Activated CD4-positive, alpha-beta memory T cell treated with anti-CD3 and anti-CD28 coated beads, Interleukin-2, amount 10 ng/mL, durations not matched to agents 7 days and 5 days (primary cell): Measurements from ENCODE around the gene TAOK1. TPM values are rescaled to one million over a fixed set of nuclear protein-coding genes. Genes with fewer than 3 reads are reported as not detected.

Experiments used
- CTCF ChIA-PET: fragments of 350-600 bp; sonication (Branson Sonifier 250); formaldehyde crosslinking; loops from one replicate; lab custom pipeline; 2021; ENCODE audit warnings: antibody characterized with exemption, inconsistent platforms; lab: Charles Lee
- POLR2A ChIA-PET: fragments of 350-600 bp; sonication (Branson Sonifier 250); formaldehyde crosslinking; loops from one replicate; lab custom pipeline; 2021; ENCODE audit warnings: antibody characterized with exemption; lab: Charles Lee
- DNase-seq: peaks from one replicate; pipeline ENCODE4 v3.0.0-alpha.2; 2020
- H3K27ac Mint-ChIP-seq: one replicate; pipeline ENCODE4 v1.8.0; 2021; ENCODE audit warnings: mild to moderate bottlenecking, mixed read lengths
- H3K27me3 Mint-ChIP-seq: one replicate; pipeline ENCODE4 v1.8.0; 2021; ENCODE audit warnings: mixed read lengths
- H3K36me3 Mint-ChIP-seq: one replicate; pipeline ENCODE4 v1.8.0; 2021; ENCODE audit warnings: low read depth, mixed read lengths
- H3K4me1 Mint-ChIP-seq: one replicate; pipeline ENCODE4 v1.8.0; 2021; ENCODE audit warnings: mixed read lengths
- H3K4me3 Mint-ChIP-seq: one replicate; pipeline ENCODE4 v1.8.0; 2021; ENCODE audit warnings: mild to moderate bottlenecking, mixed read lengths
- H3K9me3 Mint-ChIP-seq: one replicate; pipeline ENCODE4 v1.8.0; 2021; ENCODE audit warnings: mixed read lengths
- total RNA-seq, 2 experiments: library from RNA; stranded (reverse); gene quantifications; one replicate each; pipeline ENCODE4 v1.2.3, GENCODE V29; 2021

Gene TAOK1
- total RNA-seq, 2 experiments from 2014 or later, result 50.0 to 51.0 TPM

DNA sequence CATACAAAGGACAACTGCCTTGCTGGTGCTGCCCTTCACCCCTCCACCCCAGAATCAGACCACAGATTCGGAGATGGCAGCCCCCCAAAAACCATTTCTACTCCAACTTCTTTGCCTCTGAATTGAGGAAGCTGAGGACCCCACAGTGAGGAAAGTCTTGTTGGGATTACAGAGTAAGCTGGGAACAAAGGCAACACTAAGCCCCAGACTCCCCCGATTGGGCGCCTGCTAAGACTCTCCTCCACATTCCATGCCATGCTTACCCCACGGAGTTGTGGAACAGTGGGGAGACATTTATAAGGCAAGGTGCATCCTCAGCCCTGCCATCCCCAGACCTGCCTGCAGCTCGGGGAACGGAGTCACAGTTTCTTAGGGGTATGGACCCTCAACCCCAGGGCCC lies 197.4 kb downstream of the TAOK1 start:
- Mint-ChIP-seq H3K4me1 (peaks cover 77% of the 10 kb centered on the region), H3K27ac (peak overlapping the region; percentile 44), H3K4me3 (peak overlapping the region; percentile 97), H3K36me3 (peaks cover 12% of the 10 kb centered on the region), H3K27me3 (no peaks in the 10 kb centered on the region), H3K9me3 (no peaks in the 10 kb centered on the region)
- POLR2A ChIA-PET, result interaction anchor here (1.0 to 4.9 kb wide), 5 partner anchors 18 to 343 kb away, joined by 5 to 61 read pairs (median 8); partner anchors contain the start of genes ABHD15, SSH2 and TP53I13
- DNase-seq, result no peak
- CTCF ChIA-PET, result interaction anchor here (1.0 to 3.1 kb wide), 7 partner anchors 8 to 192 kb away, joined by 3 to 19 read pairs (median 6); no protein-coding TSS in a partner anchor

DNA sequence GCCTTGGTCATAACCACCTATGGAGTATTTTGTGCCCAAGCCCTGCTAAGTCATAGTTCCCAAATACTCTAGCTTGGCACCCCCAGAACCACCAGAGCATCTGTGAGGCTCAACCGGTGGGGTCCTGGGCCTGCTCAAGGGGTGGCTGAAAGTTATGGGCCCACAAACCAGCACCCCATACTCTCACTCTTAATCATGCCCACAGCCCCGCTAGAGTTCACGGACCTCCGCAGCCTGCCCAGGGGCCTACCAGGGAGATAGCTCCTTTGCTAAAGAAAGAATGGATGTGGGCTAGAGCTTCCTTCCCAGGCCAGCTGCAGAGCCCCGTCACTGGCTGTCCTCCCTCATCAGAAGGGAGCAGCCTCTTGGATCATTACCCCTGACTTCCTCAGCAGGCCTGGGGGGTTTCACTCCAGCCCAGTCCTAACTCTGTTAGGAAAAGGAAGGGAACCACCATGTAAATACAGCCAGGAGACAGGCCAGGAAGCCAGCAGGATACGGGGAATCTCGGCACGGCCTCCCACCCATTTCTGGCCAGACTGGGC lies 197.9 kb downstream of the TAOK1 start:
- peak overlapping the region; percentile 97 for H3K4me3 Mint-ChIP-seq
- no peaks in the 10 kb centered on the region for H3K27me3 Mint-ChIP-seq
- ChIA-PET CTCF (interaction anchor here (0.6 to 2.7 kb wide), 8 partner anchors 9 to 326 kb away, joined by 3 to 19 read pairs (median 4); no protein-coding TSS in a partner anchor), POLR2A (interaction anchor here (0.9 to 4.9 kb wide), 8 partner anchors 11 to 343 kb away, joined by 3 to 61 read pairs (median 6); partner anchors contain the start of genes ABHD15, SSH2 and TP53I13)
- H3K9me3 Mint-ChIP-seq, result no peaks in the 10 kb centered on the region
- H3K4me1 Mint-ChIP-seq, result peaks cover 80% of the 10 kb centered on the region
- DNase-seq, result no peak
- H3K36me3 Mint-ChIP-seq, result peaks cover 8% of the 10 kb centered on the region
- H3K27ac Mint-ChIP-seq, result peak overlapping the region; percentile 86

DNA sequence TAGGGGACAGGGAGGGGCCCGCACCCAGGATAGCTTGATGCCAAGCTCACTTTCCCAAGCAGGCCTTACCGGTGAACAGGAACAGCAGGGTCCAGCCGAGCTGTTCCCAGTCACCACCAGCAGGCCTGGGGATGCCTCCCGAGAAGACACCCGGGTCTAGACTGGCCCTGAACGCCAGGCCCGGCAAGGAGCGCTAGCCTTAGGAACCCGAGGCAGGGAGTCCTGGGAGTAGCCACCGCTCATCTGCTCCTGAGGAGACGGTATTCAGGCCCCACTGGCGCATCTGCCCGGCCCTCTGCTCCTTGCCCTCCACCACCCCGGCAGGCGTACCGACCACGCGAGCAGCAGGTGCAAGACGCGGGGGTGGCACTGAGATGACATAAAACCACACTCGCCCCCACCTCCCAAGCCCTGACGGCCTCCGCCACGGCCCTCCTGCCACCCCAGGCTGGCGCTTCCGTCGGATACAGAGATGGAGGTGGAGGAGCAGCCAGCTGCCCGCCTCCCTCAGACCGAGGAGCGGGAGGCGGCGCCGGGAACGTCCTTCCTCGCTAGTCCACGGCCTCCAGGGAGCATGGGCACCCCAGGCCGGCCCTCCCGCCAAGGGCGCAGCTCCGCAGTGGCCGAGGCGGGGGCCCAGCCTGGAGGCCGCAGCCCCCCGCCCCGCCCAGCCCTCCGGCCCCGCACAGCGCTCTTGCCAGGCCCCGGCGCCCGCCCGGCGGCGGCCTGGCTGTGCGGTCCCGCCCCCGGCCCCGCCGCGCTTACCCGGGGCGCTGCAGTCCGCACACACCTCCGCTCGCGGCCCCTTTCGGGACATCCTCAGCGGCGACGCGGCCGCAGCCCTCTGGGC lies 198.6 kb downstream of the TAOK1 start:
- ChIA-PET CTCF (interaction anchor here (0.6 to 2.7 kb wide), 8 partner anchors 10 to 325 kb away, joined by 3 to 19 read pairs (median 4); no protein-coding TSS in a partner anchor), POLR2A (interaction anchor here (0.9 to 4.9 kb wide), 8 partner anchors 12 to 342 kb away, joined by 3 to 61 read pairs (median 6); partner anchors contain the start of genes ABHD15, SSH2 and TP53I13)
- Mint-ChIP-seq H3K9me3 (no peaks in the 10 kb centered on the region), H3K36me3 (peaks cover 1% of the 10 kb centered on the region), H3K4me1 (peaks cover 74% of the 10 kb centered on the region), H3K27ac (peak overlapping the region; percentile 86), H3K27me3 (no peaks in the 10 kb centered on the region), H3K4me3 (peak overlapping the region; percentile 97)
- DNase-seq, result peak; percentile 53

DNA sequence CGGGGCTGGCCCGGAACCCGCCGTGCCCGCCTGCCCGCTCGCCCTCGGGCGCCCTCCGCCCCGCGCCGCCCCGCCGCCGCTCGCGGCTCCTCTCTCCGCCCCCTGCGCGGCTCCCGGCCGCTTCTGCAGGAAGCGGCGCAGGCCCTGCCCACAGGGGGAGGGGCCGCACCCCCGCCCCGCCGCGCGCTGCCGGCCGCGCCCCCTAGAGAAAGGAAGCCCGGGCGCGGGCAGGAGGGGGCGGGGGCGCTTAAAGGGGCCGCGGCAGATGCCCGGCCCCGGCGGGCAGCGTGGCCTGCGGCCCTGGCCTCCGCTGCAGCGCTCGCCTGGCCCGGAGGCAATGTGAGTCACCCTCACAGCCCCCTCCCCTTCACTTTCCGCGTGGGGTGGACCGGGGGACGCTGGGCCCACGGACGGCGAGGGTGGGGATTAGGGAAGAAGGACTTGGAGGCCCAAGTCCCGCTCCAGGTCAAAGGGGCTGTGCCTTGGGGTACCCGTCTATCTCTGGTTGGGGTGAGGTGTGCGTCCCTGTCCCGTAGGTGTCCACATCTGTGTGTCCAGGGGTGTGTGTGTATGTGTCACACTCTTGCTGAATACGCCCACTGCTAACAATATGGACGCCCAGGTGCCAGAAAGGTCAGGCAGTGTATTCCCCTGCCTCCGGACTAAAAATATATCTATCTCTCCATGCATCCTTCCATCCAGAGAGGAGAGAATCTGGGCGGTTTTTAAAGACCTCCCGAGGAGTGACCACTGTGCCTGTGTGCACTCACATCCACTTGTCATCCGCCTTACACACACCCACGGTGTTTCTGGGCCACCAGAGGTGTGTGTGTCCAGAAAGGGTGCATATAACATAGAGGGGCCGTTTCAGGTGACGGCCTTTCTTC lies 199.6 kb downstream of the TAOK1 start, which contains the start of gene GIT1:
GIT1 (minus strand) TSS at position 125 of the 887 bp plus-strand sequence. CDS start 270 bp downstream, outside the sequence.
- Mint-ChIP-seq H3K9me3 (no peaks in the 10 kb centered on the region), H3K4me3 (peak within 1 kb of the TSS; percentile 97), H3K27ac (peak within 1 kb of the TSS; percentile 86), H3K36me3 (no peaks in the 10 kb centered on the region), H3K27me3 (no peaks in the 10 kb centered on the region), H3K4me1 (peaks cover 72% of the 10 kb centered on the region)
- ChIA-PET CTCF (interaction anchor here (2.7 to 4.8 kb wide), 5 partner anchors 9 to 220 kb away, joined by 8 to 75 read pairs (median 22); no protein-coding TSS in a partner anchor), POLR2A (interaction anchor here (1.4 to 4.9 kb wide), 5 partner anchors 17 to 341 kb away, joined by 7 to 61 read pairs (median 24); partner anchors contain the start of genes ABHD15, SSH2 and TP53I13)
- DNase-seq, result peak; percentile 88

DNA sequence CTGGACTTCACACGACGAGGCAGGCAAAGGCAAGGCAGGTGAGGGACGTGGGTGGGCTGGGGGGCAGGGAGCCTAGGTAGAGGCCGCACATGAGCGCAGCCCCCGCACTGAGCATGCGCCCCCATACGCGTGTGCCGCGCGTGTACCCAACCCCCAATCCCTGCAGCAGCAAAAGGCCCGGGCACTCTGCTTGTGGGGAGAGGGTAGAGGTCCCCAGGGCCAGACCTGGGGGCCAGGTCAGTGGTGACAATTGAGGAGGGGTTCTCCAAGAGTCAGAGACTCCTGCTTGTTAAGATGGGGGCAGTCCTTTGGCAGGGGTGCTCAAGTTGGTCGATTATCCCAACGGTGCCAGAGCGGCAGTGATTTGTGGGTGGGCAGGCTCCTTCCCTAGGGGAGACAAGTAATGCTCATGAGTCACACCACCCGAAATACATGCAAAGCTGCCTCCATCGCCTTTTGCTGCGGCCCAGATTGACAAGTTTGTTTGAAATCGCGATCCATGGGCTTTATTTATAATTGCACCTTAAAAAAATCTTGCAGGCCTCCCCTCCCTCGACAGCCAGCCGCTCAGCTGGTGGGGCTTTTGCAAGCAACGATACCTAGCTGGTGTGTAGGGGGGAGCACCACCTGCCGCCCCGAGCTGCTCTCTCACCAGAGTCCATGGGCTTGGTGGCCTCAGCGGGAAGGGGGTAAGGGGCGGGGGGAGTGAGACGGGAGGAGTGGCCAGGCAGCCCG lies 200.4 kb downstream of the TAOK1 start:
- CTCF ChIA-PET, result interaction anchor here (0.7 to 4.8 kb wide), 12 partner anchors 10 to 476 kb away, joined by 3 to 75 read pairs (median 4); partner anchors contain the start of genes ABHD15 and TP53I13
- POLR2A ChIA-PET, result interaction anchor here (1.1 to 4.5 kb wide), 6 partner anchors 8 to 339 kb away, joined by 3 to 89 read pairs (median 9); partner anchors contain the start of genes ABHD15, SSH2 and TP53I13
- Mint-ChIP-seq H3K9me3 (no peaks in the 10 kb centered on the region), H3K36me3 (no peaks in the 10 kb centered on the region), H3K27me3 (no peaks in the 10 kb centered on the region), H3K4me1 (peaks cover 65% of the 10 kb centered on the region), H3K4me3 (peak overlapping the region; percentile 77), H3K27ac (peak overlapping the region; percentile 84)
- no peak for DNase-seq

DNA sequence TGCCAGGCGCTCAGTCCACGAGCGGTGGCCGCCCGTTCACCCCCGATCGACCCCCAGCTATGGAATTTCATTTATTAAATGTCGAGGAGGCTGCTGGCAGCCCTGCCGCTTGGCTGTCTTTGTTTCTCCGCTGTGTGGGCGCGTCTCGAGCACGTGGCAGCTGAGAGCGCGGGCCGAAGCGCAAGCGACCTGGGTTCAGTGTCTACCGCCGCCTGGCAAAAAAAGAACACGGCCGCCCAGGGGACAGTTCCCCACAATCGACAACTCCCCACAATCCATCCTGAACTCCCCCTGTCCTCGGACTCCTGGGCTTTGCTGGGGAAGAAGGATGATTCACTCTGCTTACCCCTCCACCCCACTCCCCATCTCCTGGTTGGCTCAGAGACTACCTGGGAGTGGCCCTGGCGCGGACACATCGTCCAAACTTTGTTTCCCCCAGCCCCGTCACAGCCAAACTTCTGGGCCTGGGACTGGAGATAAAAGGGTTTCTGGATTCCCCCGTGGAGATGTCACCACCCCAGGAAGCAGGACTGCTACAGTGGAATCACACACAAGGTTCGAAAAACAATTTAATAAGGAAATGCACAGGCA lies 201.1 kb downstream of the TAOK1 start:
- DNase-seq, result no peak
- peak overlapping the region; percentile 59 for H3K27ac Mint-ChIP-seq
- peaks cover 60% of the 10 kb centered on the region for H3K4me1 Mint-ChIP-seq
- ChIA-PET CTCF (interaction anchor here (0.7 to 4.8 kb wide), 21 partner anchors 10 to 502 kb away, joined by 3 to 75 read pairs (median 4); partner anchors contain the start of genes ABHD15 and TP53I13), POLR2A (interaction anchor here (1.1 to 4.5 kb wide), 6 partner anchors 9 to 339 kb away, joined by 3 to 89 read pairs (median 9); partner anchors contain the start of genes ABHD15, SSH2 and TP53I13)
- peak overlapping the region; percentile 47 for H3K4me3 Mint-ChIP-seq
- no peaks in the 10 kb centered on the region for H3K36me3 Mint-ChIP-seq
- H3K27me3 Mint-ChIP-seq, result no peaks in the 10 kb centered on the region
- H3K9me3 Mint-ChIP-seq, result no peaks in the 10 kb centered on the region

DNA sequence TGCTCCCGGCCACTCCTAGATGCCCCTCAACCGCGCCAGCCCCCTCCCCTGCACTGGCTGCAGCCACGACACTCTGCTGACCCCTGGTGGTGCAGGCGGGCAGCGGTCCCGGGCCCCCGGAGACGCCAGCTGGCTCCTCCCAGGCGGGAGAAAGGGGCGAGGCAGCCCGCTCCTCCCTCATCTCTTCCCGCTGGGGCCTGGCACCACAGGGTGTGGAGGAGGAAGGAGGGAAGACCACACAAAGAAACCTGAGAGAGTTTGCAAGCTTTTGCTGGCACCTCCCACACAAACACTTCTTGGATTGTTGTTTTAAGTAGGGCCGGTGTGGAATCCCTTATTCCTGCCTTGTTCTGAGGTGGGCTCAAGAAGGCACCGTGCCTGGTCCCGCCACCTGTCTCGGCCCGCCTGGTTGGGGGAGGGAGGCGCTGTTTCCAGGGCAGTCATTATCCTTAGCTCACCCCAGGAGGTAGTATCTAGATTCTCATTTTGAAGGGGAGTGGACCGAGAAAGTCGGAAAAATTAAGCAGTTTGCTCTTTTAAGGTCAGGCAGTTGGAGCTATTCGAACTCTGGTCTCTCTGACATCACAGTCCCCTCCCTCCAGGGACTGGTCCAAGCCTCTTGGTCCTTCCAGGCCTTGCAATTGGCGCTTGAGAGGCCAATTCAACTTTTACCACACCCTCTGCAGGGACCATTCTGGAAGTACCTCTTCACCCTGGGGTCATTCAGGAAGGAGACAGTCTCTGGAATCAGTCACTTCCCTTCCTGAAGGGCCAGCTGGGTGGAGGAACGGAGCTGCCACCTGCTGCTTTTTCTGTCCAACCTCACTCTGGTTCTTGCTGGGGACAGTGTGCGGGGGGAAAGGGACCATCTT lies 201.8 kb downstream of the TAOK1 start:
- CTCF ChIA-PET, result interaction anchor here (0.7 to 4.8 kb wide), 22 partner anchors 11 to 502 kb away, joined by 3 to 75 read pairs (median 4); no protein-coding TSS in a partner anchor
- POLR2A ChIA-PET, result interaction anchor here (0.7 to 4.5 kb wide), 10 partner anchors 10 to 1188 kb away, joined by 3 to 89 read pairs (median 4); partner anchors contain the start of genes ABHD15, SSH2 and TP53I13
- Mint-ChIP-seq H3K36me3 (no peaks in the 10 kb centered on the region), H3K27ac (peak overlapping the region; percentile 59), H3K27me3 (no peaks in the 10 kb centered on the region), H3K4me1 (peaks cover 54% of the 10 kb centered on the region), H3K9me3 (no peaks in the 10 kb centered on the region), H3K4me3 (peak overlapping the region; percentile 68)
- peak; percentile 83 for DNase-seq

DNA sequence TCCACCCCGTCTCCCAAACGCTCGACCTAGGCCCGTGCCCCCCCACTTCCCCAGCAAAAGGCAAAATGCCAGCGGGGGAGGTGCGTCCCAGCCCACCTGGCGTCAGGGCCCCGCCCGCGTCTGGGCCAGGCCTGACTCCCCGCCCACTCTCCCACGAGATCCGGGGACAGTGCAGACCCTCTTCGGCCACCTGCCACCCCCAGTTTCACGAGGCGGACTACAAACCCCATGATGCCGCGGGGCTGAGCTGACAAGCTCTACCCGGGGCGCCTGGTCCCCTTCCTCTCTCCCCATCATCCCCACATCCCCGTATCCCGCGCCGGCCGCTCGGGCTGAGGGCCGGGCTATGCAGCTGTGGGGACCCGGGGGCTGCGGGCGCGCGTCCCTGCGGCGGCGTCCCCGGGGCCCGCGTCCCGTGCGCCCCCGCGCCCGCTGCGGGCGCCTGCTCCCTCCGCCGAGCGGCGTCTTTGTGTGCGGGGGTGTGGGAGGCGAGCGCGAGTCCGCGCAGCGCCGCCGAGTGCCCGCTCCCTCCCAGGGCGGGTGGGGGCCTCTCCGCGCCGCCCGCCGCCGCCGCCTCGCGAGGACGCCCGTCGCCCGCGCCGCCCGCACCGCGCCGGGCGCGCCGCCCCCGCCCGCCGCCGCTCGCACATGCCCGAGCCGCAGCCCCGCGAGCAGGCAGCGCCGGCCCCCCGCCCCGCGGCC lies 202.8 kb downstream of the TAOK1 start, which contains the start of gene ANKRD13B:
ANKRD13B (plus strand) TSS at position 283 of the 702 bp plus-strand sequence. CDS start 490 bp downstream, outside the sequence.
- H3K36me3 Mint-ChIP-seq, result no peaks in the 10 kb centered on the region
- no peak within 1 kb of the TSS for H3K27ac Mint-ChIP-seq
- DNase-seq, result peak; percentile 50
- H3K4me3 Mint-ChIP-seq, result peak within 1 kb of the TSS; percentile 70
- CTCF ChIA-PET, result interaction anchor here (0.7 to 4.8 kb wide), 12 partner anchors 12 to 223 kb away, joined by 3 to 75 read pairs (median 6); no protein-coding TSS in a partner anchor
- peaks cover 44% of the 10 kb centered on the region for H3K4me1 Mint-ChIP-seq
- POLR2A ChIA-PET, result interaction anchor here (0.9 to 4.5 kb wide), 6 partner anchors 13 to 338 kb away, joined by 3 to 89 read pairs (median 9); partner anchors contain the start of genes ABHD15 and TP53I13
- no peaks in the 10 kb centered on the region for H3K27me3 Mint-ChIP-seq
- H3K9me3 Mint-ChIP-seq, result no peaks in the 10 kb centered on the region
